ENCODE data around the gene EFNA3.

EFNA3 gene

GRCh38 chr1:155133799-155134281 is 55.2 kb downstream of the EFNA3 start:
- TF ChIP-seq REST (IDR thresholded peaks at IDR 0.05; ENCODE audit: insufficient read depth in 1 of 2, low read depth in 2 of 2, low read length in 2 of 2) (no peak), POLR2AphosphoS5 (IDR thresholded peaks at IDR 0.05; ENCODE audit: low read depth, low read length) (no peak), TAF1 (IDR thresholded peaks at IDR 0.05; ENCODE audit: borderline replicate concordance, insufficient read depth, low read length) (no peak), SIN3A (IDR thresholded peaks at IDR 0.05; ENCODE audit: borderline replicate concordance, insufficient read depth, low read length) (no peak), FOXP2 (optimal IDR thresholded peaks at IDR 0.05; ENCODE audit: borderline replicate concordance, extremely low read depth, extremely low read length, insufficient read depth) (no peak)

- TF ChIP-seq TAF1 (IDR thresholded peaks at IDR 0.05; ENCODE audit: borderline replicate concordance, insufficient read depth, low read length) = no peak
- no peak for TF ChIP-seq SIN3A (IDR thresholded peaks at IDR 0.05; ENCODE audit: borderline replicate concordance, insufficient read depth, low read length)
- TF ChIP-seq POLR2AphosphoS5 (IDR thresholded peaks at IDR 0.05; ENCODE audit: low read depth, low read length) = no peak
- TF ChIP-seq FOXP2 (optimal IDR thresholded peaks at IDR 0.05; ENCODE audit: borderline replicate concordance, extremely low read depth, extremely low read length, insufficient read depth) = no peak
- TF ChIP-seq REST (IDR thresholded peaks at IDR 0.05; ENCODE audit: insufficient read depth in 1 of 2, low read depth in 2 of 2, low read length in 2 of 2) = no peak
Observed at GRCh38 chr1:155134322-155134721, 55.7 kb downstream of the EFNA3 start.

GRCh38 chr1:155134880-155135414 is 56.3 kb downstream of the EFNA3 start:
- TF ChIP-seq SIN3A (IDR thresholded peaks at IDR 0.05; ENCODE audit: borderline replicate concordance, insufficient read depth, low read length) (peak; percentile 99), REST (IDR thresholded peaks at IDR 0.05; ENCODE audit: insufficient read depth in 1 of 2, low read depth in 2 of 2, low read length in 2 of 2) (no peak)

- TF ChIP-seq TAF1 (IDR thresholded peaks at IDR 0.05; ENCODE audit: borderline replicate concordance, insufficient read depth, low read length) (peak; percentile 89), POLR2AphosphoS5 (IDR thresholded peaks at IDR 0.05; ENCODE audit: low read depth, low read length) (peak; percentile 97), REST (IDR thresholded peaks at IDR 0.05; ENCODE audit: insufficient read depth in 1 of 2, low read depth in 2 of 2, low read length in 2 of 2) (0 out of 4 replicates have a peak, but pooled peaks of 1 of the 2 experiments have one; percentile 19), FOXP2 (optimal IDR thresholded peaks at IDR 0.05; ENCODE audit: borderline replicate concordance, extremely low read depth, extremely low read length, insufficient read depth) (no peak)
Observed at GRCh38 chr1:155135415-155136028, 56.9 kb downstream of the EFNA3 start, which contains the start of gene SLC50A1. SLC50A1 (plus strand) TSS chr1:155135852; CDS start chr1:155135912, 60 bp downstream.

All from PFSK-1 (cell line).